Activated CD4-positive, CD25-positive, alpha-beta regulatory T cell treated with anti-CD3 and anti-CD28 coated beads, Interleukin-2, amount 50 U/mL, for 16 hours (primary cell): ENCODE results near the gene ACOT13.
"Not testable (repeated sequence)": the region's sequence is repeated elsewhere in the genome, so short reads cannot be mapped to it uniquely, and the experiment has no call there.

Experiments used
- DNase-seq: peaks from one replicate; pipeline ENCODE4 v3.0.0-alpha.2; 2020; ENCODE audit warnings: low read depth, low spot score

Gene ACOT13

DNA sequence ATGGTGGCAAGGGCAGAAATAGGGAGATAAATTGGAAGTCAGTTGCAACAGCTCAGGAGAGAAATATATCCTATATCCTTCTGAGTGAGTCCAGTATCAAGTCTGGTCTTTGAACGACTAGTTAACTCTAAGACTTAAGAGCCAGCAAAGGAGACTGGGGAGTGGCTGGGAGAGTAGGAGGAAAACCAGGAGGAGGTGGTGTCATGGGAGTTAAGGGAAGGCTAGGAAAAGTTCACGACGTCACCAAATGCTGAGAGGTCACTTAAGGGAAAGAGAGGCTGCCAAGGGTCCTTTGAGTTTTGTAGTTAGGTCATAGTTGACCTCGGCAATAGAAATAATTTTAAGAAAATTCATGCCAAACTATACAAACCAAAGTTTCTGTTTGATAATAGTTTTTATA is 25.1 kb downstream of the ACOT13 start:
- DNase-seq = no peak

DNA sequence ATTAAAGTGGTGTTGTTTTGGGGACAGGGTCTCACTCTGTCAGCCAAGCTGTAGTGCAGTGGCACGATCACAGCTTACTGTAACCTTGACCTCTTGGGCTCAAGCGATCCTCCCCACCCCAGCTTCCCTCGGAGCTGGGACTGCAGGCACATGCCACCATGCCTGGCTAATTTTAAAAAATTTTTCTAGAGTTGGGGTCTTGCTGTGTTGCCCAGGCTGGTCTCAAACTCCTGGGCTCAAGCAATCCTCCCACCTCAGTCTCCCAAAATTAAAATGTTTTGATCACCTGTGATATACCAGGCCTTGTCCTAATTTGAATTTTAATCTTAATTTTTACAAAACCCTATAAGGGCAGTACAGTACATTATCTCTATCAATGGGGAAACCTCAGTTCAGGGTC is 25.5 kb downstream of the ACOT13 start:
- no peak for DNase-seq

DNA sequence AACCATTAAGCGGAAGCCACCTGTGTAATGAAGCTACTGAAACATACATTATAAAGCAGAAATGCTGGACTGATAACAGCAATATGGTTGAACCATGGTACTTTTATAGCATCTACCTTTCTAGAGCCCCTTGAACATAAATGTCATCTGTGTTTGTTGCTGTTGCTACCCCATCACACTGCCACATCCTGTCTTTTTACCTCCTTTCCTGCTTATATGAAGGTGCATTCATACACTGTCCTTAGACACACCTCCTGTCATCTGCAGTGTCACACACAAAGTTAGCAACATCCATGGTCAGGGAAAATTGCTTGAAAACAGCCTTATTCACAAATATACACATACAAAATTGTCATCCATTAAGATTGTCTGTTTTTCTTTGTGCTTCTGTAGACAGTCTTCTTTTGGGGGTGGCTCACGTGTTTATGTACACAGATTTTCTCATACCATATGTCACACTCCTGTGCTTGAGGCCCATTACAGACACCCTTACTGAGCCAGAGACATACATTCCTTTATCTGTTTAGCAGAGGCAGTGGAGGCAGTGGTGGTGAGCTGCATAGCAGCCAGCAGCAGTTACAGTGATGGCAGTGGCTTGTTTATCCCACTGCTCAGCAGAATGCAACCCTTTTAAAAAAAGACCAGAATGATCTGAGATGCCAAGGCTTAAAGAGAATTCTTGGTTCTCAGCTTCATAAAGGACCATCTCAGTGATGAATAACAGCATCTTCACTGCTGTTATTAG is 26.1 kb downstream of the ACOT13 start:
- no peak for DNase-seq

DNA sequence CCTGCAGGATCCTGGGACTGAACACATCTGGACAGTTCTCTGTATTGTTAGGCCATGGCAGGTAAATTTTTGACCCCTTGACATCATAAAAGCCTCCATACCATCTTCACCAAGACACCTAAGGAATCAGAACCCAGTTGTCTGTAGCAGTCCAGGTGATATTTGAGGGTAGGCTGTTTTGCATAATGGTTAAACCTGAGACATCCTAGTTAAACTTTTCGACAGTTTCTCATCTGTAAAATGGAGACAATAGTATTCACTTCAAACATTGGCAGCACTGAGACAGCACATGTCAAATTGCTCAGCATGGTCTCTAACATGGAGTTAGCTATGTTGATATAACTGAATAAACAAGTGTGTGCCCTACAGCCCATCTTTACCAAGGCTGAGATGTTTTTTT is 27.3 kb downstream of the ACOT13 start:
- DNase-seq = no peak

DNA sequence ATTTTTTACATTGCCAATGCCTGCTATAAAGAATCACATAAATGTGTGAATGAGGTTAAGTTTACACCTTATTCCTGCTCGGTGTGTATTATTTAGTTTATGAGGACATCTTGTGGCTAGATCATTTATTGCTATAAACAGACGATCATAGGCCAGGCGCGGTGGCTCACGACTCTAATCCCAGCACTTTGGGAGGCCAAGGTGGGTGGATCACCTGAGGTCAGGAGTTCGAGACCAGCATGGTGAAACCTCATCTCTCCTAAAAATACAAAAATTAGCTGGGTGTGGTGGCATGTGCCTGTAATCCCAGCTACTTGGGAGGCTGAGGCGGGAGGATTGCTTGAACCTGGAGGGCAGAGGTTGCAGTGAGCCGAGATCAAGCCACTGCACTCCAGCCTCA is 28.8 kb downstream of the ACOT13 start:
- not testable (repeated sequence) for DNase-seq

DNA sequence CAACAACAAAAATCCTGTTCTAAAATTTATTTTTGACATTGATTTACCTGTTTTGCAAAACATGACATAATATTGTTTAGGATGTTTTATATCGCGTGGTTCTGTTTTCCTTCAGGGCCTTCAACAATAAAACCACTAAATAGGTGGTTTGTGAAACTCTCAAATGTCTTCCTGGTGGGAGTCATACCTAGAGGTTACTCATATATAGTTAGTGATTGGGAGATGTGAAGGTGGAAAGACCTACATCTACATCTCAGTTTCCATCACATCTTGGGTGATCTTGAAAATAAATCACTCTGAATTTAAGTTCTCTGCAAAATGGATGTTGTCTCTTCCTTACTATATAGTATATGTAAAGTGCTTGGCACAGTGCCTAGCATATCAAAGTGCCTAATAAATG is 29.2 kb downstream of the ACOT13 start:
- DNase-seq = no peak

DNA sequence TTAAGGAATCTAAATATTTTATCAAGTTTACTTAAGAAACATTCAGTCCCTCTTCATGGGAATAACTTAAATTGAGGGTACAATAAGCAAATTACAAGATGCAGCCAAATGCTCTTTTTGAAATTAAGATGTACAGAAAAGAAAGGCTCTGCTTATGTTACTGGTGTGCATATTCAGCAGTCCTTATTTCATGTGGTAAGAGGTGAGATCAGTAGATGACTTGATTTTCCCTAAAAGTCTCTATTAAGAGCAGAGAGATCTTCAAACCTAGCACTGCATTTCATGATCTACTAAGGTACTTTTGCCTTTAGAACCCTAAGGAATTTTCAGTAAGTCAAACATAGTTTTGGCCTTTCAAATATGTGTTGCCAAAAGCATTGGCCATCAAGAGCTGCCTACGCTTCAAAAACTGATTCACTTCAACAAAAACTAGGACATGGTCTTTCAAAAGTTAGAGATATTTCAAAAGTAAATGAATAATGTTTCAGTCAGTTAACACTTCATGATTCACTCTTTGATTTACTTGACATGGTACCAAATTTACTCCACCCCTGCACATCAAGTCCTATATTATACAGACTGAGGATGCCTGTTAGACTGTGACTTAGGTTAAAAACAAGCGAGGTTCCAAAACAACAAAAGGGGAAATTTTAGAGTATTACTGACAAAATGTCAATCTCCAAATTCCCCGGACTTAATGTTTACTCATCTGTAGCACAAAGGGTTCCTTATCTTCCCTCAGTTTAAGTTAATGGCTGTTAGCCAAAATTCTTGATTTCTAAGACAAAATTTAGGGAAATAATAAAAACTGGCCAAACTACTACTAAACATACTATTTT is 32.9 kb downstream of the ACOT13 start:
- DNase-seq = no peak

DNA sequence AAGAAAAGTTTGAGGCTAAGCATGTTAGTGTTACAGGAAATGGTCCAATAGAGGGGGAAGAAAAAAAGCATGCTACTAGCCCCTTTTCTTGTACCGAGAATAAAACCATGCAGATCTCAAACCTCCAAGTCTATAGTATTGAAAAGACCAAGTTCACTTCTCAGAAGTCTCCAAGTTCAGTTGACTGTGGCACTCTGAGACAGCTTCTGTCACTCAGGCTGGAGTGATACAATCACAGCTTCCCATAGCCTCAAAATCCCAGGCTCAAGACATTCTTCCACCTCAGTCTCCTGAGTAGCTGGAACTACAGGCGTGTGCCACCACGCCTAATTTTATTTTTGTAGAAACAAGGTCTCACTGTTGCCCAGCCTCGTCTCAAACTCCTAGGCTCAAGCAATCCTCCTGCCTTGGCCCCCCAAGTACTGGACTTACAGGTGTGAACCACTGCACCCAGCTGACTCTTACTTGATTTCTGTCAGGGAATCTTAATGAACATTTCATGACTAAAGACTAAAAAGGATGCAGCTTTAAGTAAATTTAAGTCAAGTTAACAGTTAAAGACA is 35.9 kb downstream of the ACOT13 start:
- no peak for DNase-seq

DNA sequence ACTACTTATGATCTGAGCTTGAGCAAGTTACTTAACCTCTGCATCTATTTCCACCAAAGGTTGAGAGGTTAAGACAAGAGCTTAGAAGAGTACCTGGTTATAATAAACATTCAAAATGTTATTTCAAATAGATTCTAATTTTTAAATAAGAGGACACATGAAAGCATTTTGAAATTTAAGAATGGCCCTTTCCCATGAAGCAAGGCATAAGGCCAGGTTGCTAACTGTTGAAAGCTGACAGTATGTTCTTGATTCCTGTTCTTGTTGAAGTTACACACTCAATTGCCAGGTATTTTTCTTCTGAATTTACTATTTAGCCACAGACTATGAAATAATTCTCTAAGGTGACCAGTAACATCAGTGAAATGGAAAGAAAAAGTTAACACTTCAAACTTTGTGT is 37.6 kb downstream of the ACOT13 start:
- DNase-seq = no peak

DNA sequence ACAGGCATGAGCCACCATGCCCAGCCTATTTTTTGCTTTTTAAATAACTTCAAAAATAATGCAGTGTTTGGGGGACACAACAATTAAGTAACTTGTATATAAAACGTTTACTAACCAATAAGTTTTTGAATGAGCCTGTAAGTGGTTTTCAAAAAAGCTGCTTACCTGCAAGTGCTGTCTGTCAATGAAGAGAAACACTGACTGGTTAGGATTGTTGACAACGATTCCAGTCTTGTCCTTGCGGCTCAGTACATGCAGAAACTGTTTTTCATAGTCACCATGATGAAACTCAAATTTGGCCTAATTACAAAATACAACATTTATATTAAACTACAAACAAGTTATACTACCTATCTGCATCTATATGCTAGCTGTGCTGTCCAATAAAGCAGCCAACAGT is 41.7 kb downstream of the ACOT13 start:
- no peak for DNase-seq

DNA sequence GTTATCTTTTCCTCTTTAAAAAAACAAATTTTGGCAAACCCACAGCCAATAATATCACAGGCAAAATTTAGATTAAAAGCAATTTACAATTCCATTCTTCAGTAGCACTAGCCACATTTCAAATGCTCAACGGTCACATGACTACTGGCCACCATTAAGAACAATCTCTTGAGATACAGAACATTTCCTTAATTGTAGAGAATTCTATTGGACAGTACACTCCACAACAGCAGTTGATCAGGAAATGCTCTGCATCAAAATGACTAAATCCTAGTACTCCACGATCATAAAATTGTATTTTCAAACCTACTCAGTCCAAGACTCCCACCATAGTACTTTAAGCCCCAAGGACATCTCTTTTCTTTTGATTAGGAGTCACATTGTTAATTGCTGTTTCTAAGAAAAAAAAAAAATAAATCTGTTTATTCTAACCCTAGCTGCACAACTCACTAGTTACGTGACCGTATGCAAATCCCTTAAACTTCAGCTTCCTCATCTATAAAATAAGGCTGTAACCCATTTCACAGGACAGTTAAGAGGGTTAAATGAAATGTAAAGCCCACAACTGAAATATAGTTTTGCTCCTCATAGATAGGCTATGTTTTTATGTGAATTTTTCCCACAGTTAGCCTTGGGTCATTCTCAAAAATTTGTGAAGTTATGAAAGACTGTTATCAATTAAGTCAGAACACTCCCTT is 42.3 kb downstream of the ACOT13 start:
- no peak for DNase-seq

DNA sequence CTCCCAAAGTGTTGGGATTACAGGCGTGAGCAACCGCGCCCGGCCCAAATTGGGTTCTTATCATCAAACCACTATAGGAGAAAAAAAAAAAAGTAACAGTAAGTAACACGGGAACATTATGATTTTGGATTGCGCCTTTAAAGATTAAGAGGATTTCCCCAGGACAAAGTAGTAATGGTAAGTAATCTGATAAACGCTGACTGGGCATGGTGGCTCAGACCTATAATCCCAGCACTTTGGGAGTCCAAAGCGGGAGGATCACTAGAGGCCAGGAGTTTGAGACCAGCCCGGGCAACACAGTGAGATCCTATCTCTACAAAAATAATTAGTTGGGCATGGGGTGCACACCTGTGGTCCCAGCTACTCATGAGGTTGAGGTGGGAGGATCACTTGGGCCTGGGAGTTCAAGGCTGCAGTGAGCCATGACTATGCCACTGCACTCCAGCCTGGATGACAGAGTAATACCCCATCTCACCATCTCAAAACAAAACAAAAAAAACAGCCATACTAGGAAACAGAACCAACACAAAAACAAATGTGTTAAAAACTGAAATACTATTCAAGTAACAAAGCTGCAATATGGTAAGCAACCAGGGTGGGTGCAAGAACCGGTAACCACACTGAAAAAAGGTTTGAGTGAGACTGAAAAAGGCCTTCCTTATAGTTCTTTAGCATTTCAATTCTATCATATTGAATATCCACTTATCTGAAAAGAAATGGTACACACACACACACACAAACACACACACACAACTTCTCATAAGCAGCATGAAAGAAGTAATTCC is 43.8 kb downstream of the ACOT13 start:
- DNase-seq = no peak

DNA sequence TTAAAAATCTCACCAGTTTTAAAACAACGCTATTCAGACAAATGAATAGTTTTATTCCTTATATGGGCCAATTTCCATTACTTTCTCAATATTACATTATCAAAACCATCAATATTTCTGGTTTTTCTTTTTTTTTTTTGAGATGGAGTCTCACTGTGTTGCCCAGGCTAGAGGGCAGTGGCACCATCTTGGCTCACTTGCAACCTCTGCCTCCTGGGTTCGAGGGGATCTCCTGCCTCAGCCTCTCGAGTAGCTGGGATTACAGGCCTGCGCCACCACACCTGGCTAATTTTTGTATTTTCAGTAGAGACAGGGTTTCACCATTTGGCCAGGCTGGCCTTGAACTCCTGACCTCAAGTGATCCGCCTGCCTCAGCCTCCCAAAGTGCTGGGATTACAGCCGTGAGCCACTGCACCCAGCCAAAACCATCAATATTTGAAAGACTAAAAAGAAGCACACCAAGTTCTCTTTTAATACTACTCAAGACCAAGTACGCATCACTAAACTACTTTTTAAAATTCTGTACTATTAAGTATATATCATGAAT is 49.8 kb downstream of the ACOT13 start:
- not testable (repeated sequence) for DNase-seq

DNA sequence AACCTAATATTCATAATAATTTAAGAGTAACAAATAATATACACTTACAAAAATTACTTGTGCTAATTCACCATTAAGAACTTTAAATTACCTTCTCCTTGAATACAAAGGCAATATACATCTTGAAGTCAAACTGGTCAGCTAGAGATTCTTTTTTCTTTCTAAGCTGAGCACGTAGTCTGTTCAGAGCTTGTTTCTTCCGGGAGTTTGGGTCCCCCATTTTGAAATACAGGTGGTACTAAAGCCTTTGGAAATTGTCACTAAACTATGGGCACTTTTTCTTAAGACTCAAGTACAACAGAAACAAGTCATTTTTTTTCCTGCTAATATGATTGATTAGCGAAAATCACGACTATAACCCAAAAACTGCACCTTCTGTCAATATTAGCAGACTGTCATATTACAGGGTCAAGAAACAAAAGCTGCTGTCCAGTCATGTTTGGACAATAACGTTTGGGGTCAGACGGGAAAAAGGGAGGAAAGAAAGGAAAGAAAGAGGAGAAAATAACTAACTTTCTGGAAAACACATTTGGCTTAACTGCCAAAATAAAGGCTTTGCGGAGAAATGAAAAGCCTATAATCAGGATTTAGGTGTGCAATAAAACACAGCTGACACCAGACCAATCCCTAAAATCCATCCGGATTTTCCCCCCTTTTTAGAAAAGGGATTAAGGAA is 51.7 kb downstream of the ACOT13 start:
- no peak for DNase-seq

DNA sequence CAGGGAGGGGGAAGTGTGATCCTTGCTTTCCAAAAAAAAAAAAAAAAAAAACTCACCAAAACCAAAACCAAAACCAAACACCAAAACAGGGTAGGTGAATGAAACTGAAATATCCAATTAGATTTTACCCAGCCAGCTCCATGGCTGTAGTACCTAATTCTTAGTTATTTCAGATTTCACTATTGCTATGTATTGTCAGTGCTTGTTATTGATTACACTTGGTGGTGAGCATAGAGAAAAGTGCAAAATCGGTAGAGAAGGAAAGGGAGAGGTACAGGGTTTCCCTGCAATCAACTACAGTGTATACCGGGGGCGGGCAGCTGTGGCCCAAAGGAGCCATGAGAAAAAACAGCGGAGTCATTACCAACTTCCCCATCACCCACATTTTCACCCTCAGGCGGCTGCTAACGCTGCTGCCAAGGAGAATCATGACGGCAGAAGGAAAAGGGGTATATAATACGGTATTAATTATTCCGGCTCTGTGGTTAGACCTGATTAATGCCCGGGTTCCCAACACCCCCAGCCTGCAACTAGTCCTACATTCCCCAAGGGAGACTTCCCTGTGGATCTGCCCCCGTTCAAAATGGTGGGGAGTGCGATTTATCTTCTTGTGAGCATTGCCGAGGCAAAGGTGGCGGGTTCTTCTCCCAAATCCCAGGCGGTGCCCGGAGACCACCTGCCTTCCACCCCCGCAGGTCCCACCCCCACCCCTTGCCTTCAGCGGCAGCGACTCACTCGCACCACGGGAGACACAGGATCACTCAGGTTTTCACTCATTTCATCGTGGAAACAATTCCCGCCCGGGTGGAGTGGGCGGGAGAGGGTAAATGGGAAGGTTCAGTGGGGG is 52.5 kb downstream of the ACOT13 start, which contains the start of gene C6orf62:
C6orf62 (minus strand) TSS at position 30 of the 847 bp plus-strand sequence. CDS start 486 bp downstream, outside the sequence.
- DNase-seq = peak; percentile 26

DNA sequence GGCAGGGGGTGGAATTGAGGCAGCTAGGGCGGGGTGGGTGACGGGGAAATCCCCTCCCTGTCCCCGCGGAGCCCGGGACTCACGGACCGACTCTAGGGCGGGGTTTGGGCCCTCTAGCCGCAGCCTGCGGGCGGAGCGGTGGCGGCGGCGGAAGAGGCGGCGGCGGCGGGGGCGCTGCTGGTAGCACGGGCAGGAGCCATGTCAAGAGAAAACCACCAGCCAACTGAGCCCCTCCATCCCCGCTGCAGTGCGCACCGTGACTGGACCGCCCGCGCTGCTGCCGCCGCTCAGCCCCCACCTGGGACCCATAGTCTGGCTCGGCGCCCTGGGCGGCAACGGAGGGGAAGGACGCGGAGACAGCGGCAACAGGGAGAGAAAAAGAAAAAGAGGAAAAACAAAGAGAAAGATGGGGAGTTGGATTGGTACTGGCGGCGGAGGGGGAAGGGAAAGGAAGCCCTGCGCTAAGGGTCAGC is 53.3 kb downstream of the ACOT13 start:
- peak; percentile 62 for DNase-seq

DNA sequence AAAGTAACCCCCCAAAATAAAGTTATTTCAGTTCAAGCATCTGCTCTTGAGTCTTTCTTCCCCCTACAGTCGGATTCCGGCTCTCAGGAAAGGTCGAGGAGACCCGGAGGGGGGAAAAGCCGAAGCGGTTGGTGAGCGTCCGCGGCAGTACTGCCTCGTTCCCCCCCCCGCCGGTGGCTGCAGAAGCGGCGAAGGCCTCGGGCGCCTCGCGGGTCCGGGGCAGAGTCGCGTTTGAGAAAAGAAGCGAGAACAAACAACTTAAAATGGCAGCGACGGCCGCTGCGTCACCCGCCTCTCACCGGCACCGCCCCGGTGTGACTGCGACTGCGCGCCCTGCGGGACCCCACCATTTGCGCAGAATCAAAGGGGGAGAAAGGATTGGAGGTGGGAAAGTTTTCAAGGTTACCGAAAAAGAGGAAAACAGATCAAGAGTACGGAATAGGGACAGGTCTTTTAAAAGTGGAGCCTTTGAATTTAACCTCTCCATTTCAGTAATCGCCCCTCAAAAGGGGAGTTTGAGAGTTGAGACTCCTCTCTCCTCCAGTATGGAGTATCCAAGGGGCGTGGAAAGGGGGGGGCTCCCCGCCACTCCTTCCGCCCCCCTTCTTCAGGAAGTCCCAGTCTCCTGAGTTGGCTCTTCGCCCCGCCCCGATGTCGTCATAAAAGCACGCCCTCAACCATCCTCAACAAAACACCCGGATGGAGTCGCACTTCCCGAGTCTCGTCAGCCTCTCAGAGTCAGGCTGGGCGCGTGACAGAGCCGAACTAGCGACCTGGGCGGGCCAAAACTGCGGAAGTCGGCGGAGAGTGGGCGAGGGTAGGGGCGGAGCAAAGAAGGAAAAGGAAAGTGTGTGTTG is 54.0 kb downstream of the ACOT13 start:
- DNase-seq = peak; percentile 100
